Cerebellar nuclear complex (tissue), 1 donor: ENCODE results near the gene CALHM4.

Source experiments
- DNase-seq, 2 experiments: peaks; one replicate each; lab custom pipeline; 2025; lab: John Stamatoyannopoulos, UW

The CALHM4 gene

DNA sequence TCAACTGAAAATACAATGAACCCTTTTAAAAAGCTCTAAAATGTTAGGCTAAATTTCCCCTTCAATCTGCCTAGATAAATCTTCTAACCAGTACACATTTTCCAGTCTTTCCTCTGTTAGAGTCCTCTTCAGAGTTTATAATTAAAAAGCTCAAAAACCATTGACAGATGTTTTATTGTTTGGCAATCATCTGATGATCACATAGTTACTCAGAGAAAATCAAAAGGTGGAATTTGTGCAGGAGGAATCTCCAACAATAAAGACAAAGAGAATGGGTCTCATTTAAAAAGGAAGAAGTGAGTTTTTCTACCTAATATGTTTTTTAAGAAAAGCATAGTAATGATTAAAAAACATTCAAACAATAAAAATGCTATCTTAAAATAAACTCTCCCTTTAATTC lies 11.1 kb upstream of the CALHM4 start:
- DNase-seq = no peak

- DNase-seq = no peak
Observed at GRCh38 chr6:116543149-116543548, 10.4 kb upstream of the CALHM4 start.

- no peak for DNase-seq
Observed at GRCh38 chr6:116545651-116546050, 7.9 kb upstream of the CALHM4 start, which contains the start of gene TRAPPC3L. Gene TRAPPC3L, minus strand, starts transcription at chr6:116545684. Its CDS starts 170 bp downstream, at chr6:116545514.

GRCh38 chr6:116547358-116547757 lies 6.2 kb upstream of the CALHM4 start:
- no peak for DNase-seq

- DNase-seq = no peak
Observed at GRCh38 chr6:116550796-116551195, 2.8 kb upstream of the CALHM4 start.

- no peak for DNase-seq
Observed at GRCh38 chr6:116556065-116556464, 2.5 kb downstream of the CALHM4 start.

GRCh38 chr6:116556814-116557415 lies 3.4 kb downstream of the CALHM4 start:
- DNase-seq = no peak

GRCh38 chr6:116557893-116558292 lies 4.3 kb downstream of the CALHM4 start:
- DNase-seq = no peak

GRCh38 chr6:116560130-116560529 lies 6.6 kb downstream of the CALHM4 start:
- no peak for DNase-seq

DNA sequence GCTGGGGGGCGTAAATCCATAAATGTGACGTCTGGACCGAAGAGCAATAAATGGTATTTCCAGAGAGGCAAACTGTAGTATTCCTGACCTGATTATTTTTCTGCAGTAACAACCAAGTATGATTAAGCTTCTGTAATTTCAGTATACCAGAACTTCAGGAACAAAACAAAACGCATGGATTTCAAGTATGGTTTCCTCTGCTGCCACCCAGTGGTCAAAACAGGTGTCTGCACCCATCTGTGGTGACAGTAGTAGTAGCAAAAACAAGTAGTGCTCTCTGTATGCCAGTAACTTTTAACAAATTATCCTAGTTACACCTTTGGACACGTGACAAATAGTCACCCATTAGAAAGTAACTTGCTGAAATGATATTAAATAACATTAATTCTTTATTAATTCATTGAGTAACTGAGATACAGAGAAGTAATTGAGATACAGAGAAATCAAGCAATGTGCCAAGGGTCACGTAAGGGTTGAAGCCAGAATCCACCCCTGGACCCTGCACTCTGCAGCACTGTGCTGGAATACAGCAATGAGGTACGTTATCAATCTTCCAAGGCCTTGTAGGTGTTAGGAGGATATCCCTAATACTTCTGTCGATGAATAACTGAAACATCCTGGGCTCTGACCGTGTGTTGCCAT lies 7.9 kb downstream of the CALHM4 start:
- DNase-seq = peak; percentile 7 to 12

GRCh38 chr6:116562019-116562403 lies 8.5 kb downstream of the CALHM4 start:
- DNase-seq = no peak

- no peak for DNase-seq
Observed at GRCh38 chr6:116562614-116563013, 9.1 kb downstream of the CALHM4 start.

DNA sequence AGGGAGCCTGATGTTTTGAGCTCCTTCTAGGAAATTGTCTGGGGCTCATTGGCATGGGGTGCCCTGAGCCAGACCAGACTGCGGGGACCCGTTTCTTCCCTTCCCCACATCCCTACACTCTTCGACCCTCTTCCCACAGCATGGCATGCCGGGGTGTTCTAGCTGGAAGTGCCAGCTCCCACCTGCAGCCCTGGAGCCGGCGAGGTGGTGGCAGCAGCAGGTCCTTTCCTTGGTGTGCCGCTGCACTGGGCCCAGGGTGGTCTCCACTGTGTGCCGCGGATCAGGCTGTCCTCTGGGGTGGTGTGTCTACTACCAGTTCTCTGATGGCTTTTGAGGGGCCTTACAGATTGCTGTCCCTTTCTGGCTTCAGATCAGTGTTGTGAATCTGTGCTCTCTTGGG lies 10.3 kb downstream of the CALHM4 start:
- DNase-seq = no peak

DNA sequence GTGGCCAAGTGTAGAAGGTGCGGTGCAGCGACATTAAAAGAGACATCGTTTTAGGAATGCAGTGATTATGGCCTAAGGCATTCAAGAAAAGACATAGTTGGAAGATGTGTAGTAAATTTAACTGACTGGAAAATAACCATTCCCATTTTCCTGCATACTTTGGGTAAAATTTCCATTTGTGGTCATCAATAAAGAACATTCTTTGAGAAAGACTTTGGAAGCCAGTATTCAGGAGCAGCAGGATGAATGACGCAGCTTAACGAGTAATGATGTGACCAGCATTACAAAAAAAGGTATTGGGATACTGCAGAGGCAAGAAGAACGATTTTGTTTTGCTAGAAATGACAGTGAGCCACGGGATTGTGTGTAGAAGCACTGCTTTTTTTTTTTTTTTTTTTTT lies 10.8 kb downstream of the CALHM4 start:
- no peak for DNase-seq

DNA sequence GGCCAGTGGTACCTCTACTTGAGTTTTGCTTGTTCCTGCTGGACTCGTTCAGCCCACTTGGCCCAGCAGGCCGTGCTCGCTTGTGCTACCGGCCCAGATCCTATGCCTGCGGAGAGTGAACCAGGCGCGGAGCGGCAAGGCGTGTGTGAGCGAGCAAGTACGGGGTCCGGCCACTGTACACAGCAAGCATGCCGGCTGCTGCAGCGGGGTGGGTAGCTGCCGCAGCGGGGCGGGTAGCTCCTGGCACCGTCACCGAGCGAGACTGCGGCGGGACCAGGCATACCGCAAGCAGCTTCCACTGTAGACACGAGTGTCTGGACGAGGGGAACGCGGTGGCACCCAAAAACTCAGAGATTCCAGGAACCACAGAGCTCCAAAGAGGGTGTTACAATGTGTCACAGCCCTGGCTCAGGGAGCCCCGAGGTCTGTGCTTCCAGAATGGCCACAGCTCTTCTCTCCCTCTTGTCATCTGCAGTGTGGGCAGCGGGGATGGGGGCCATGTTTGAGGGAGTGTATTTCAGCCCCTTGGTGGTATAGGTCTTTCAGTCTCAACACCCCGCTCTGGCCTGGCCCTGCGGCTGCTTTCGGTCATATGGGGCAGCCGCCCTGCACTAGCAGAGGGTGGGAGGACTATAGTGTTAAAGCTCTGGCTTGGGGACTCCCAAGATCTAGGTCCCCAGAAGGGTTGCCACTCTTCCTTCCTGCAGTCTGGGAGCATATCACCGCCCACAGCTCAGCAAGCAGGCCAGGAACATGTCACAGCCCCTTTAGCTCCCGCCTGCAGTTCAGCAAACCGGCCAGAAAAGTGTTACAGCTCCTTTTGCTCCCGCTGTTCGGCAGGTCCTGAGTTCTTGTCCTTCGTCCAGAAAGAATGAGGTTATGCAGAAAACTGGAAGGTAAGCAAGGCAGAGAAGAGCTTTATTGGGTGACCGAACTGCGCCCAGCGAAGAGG lies 11.6 kb downstream of the CALHM4 start:
- DNase-seq = peak in 1 of 2 experiments; percentile 17

DNA sequence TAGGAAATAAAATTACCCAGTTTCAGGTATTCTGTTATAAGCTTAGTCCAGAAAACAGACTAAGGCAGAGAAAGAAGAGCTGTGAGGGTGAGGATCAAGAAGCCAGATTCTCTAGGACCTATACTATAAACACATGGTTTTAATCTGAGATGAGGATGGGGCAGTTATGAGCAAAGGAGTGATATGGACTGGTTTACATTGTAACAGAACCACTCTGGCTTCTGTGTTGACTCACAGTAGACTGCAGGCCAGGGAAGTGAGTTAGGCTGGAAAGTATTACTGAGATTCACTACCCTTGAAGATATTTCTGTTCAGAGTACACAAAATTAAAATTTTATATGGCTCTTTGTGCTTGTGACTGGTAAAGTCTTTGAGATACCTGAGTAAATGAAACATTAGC lies 14.6 kb downstream of the CALHM4 start:
- DNase-seq = no peak

- DNase-seq = no peak
Observed at GRCh38 chr6:116568821-116569755, 15.5 kb downstream of the CALHM4 start.

- peak; percentile 82 to 94 for DNase-seq
Observed at GRCh38 chr6:116570856-116571682, 17.5 kb downstream of the CALHM4 start, which contains the start of gene RWDD1. Gene RWDD1, plus strand, starts transcription at chr6:116571504. Its CDS starts 79 bp downstream, at chr6:116571583.

GRCh38 chr6:116571683-116572000 lies 18.1 kb downstream of the CALHM4 start:
- DNase-seq = no peak

GRCh38 chr6:116572162-116572561 lies 18.6 kb downstream of the CALHM4 start:
- DNase-seq = no peak

DNA sequence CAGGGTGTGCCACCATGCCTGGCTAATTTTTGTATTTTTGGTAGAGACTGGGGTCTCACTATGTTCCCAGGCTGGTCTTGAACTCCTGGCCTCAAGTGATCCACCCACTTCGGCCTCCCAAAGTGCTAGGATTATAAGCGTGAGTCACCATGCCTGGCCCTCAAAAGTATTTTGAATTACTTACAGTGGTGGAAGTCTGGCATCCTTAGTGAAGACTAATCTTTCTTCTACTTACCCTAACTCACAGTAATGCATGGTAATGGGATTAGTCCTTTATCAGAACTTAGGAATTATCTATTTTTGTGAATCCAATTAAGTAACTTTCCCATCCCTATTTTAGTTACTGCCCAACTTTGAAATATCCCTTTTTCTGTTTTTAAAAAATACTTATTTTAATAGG lies 21.7 kb downstream of the CALHM4 start:
- no peak for DNase-seq
